WI38 (cell line): ENCODE data around the gene THUMPD1.
"Not testable (repeated sequence)": the region's sequence is repeated elsewhere in the genome, so short reads cannot be mapped to it uniquely, and the experiment has no call there.

Experiments
- H3K4me3 ChIP-seq: 2 replicates; pipeline ENCODE4 v1.5.1; 2011; ENCODE audit warnings: low read depth, mild to moderate bottlenecking, control low read depth, low read length
- TF ChIP-seq, protein P1 (sequence below): IDR thresholded peaks from 2 replicates; pipeline ENCODE4 v1.5.1; 2012; ENCODE audit warnings: low read depth, mild to moderate bottlenecking, control low read depth, low read length

THUMPD1 gene

DNA sequence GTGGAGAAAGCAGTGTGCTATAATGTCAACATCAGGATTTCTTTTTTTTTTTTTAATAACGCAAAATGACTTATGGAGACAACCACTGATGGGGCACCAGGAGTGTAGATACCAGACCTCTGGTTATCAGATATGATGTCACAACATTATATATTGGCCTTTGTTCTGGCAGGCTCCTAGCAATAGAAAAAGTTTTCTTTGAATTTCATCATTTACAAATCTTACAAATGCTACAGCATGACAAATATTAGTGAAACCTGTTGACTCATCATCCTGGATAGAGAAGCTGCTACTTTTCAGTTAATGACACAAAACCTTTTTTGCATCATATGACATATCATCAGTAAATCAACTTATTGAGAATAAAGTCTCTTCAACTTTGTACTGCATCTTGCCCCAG lies 6.1 kb downstream of the THUMPD1 start:
- TF ChIP-seq, protein P1, sequence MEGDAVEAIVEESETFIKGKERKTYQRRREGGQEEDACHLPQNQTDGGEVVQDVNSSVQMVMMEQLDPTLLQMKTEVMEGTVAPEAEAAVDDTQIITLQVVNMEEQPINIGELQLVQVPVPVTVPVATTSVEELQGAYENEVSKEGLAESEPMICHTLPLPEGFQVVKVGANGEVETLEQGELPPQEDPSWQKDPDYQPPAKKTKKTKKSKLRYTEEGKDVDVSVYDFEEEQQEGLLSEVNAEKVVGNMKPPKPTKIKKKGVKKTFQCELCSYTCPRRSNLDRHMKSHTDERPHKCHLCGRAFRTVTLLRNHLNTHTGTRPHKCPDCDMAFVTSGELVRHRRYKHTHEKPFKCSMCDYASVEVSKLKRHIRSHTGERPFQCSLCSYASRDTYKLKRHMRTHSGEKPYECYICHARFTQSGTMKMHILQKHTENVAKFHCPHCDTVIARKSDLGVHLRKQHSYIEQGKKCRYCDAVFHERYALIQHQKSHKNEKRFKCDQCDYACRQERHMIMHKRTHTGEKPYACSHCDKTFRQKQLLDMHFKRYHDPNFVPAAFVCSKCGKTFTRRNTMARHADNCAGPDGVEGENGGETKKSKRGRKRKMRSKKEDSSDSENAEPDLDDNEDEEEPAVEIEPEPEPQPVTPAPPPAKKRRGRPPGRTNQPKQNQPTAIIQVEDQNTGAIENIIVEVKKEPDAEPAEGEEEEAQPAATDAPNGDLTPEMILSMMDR = no peak
- H3K4me3 ChIP-seq = no peak overlapping the region

DNA sequence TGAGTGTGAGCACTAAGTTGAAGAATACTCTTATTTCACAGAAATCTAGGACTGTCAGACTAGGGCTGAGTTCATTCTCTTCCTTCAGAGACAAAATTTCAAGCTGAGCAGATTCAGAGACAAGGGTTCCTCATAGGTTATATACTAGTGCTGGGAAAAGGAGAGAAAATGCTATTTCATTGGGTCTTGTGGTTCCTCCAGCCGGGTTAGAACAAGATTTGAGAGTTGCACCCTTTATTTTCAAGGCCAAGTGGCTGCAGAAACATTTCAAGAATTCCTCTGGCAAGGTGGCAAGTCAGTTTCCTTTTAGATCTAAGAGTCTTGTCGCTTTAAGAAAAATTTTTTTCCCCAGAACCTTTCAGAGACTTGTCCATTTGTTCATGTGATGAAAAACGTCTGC lies 6.8 kb downstream of the THUMPD1 start:
- no peak overlapping the region for H3K4me3 ChIP-seq
- TF ChIP-seq, protein P1 = no peak

DNA sequence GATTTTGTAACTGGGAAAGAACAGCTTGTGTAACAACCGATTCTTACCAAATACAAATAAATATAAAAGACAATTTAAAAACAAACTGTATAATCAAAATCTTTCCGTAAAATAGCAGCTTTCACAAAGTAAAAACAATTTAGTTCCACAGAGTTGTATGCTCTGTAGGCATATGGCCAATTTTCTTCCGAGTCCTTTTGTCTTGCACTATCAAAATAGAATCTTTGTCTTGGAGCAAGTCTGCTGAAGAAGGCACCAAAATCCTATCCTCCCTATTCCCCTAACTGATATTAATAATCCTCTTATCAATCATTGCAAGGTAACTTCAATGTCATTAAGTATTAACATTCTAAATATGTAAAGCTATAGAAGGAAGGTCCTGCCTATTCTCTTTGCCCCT lies 7.6 kb downstream of the THUMPD1 start:
- H3K4me3 ChIP-seq = no peak overlapping the region
- TF ChIP-seq, protein P1 = no peak

DNA sequence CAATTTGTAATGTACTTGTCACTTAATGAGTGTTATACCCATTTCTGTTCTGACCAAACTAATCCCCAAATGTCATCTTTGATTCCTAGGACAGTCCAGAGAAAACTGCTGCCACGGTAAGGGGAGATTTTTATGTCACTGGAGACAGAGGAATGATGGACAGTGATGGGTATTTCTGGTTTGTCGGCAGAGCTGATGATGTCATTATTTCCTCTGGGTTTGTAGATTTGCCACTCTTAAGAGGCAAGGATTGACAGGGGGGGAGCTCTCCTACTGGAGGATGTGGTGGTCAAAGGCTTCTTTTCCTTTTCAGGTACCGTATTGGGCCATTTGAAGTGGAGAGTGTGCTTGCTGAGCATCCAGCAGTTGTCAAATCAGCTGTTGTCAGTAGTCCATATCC lies 12.5 kb downstream of the THUMPD1 start:
- H3K4me3 ChIP-seq = no peak overlapping the region
- TF ChIP-seq, protein P1 = no peak

DNA sequence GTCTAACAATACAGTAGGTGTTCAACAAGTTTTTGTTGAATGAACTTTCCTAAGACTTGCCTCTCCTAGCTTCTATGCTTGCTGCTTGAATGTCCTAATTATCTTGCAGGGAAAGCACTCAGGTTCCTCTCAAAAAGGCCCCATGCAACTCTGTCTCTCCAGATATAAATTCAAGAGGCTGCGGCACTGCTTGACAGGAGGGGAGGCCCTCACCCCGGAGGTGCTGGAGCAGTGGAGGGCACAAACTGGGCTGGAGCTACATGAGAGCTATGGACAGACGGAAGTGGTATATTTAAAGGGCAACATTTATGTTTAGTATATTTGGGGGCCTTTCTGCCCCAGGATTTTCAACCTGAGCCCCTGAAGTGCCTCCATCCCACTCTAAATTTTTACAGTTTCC lies 14.4 kb downstream of the THUMPD1 start:
- TF ChIP-seq, protein P1 = no peak
- no peak overlapping the region for H3K4me3 ChIP-seq

DNA sequence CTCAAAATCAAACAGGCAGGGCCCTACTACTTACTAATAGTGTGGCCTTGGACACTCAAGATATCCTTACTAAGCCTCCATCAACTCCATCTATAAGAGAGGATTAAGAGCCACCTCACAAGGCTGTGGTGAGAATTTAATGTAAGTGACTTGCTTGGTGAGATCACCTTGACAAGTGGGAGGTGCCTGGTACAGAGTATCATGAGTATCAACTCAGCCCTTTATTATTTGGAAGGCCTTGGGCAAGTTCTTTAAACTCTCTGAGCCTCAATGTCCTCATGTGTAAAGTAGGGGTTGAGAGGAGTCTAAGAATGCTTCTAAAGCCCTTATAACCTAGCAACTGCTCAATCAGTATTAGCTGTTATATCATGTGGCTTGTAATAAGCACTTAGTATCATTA lies 15.0 kb downstream of the THUMPD1 start:
- TF ChIP-seq, protein P1 = no peak
- H3K4me3 ChIP-seq = no peak overlapping the region

DNA sequence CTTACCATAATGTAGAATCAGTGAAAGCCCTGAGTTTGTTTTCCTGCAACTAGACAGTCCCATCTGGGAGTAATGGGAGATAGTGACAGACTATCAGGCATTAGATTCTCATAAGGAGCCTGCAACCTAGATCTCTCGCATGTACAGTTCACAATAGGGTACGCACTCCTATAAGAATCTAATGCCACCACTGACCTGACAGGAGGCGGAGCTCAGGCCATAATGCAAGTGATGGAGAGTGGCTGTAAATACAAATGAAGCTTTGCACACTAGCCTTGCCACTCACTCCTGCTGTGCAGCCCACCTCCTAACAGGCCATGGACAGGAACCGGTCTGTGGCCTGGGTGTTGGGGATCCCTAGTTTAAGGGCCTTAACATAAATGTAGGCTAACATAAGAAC lies 21.4 kb downstream of the THUMPD1 start:
- TF ChIP-seq, protein P1 = no peak

DNA sequence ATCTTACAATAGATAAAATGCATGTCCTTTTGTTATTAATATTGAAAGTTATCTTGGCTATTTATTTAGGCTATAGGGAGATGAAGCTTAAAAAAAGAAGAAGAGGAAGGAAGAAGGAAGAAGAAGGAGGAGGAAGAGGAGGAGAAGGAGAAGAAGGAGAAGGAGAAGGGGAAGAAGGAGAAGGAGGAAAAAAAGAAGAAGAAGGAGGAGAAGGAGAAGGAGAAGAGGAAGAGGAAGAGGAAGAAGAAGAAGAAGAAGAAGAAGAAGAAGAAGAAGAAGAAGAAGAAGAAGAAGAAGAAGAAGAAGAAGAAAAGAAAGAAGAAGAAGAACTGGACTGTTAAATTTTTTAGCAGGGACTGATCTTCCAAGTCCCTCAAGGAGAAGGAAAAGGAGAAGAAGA lies 23.9 kb downstream of the THUMPD1 start:
- H3K4me3 ChIP-seq = not testable (repeated sequence)

More for the DNA sequence above, 21.4 kb downstream of the THUMPD1 start:
- no peak overlapping the region for H3K4me3 ChIP-seq
